Stimulated activated CD4-positive, alpha-beta T cell treated with anti-CD3 and anti-CD28 coated beads, Interleukin-4, amount 100 ng/mL, for 1 hour (primary cell): ENCODE measurements around the gene PBX2.
"Not testable (repeated sequence)": the region's sequence is repeated elsewhere in the genome, so short reads cannot be mapped to it uniquely, and the experiment has no call there.

Experiments
- DNase-seq: peaks from one replicate; pipeline ENCODE4 v3.0.0-alpha.2; 2020

The PBX2 gene

DNA sequence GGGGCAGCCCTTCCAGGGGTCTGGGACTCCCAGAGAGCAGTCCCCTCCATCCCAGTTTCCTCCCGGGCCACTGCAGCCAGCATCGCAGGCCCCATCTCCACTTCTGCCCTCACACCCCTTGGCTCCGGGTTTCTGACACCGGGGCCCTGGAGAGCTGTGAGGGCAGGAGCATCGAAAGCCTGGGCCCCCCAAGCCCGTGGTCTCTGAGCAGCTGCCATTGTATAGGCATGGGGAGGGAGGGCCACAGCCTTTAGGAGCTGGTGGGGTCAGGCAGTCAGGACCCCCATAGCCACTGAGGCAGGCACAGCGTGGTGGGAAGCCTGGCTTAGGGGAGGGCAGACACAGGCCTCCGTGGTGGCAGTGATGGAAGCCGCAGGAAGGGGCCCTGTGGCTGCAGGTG, 12.2 kb upstream of the PBX2 start:
- DNase-seq, result no peak

GRCh38 chr6:32200711-32201475, 10.9 kb upstream of the PBX2 start:
- no peak for DNase-seq

GRCh38 chr6:32198866-32199265, 8.9 kb upstream of the PBX2 start:
- no peak for DNase-seq

DNA sequence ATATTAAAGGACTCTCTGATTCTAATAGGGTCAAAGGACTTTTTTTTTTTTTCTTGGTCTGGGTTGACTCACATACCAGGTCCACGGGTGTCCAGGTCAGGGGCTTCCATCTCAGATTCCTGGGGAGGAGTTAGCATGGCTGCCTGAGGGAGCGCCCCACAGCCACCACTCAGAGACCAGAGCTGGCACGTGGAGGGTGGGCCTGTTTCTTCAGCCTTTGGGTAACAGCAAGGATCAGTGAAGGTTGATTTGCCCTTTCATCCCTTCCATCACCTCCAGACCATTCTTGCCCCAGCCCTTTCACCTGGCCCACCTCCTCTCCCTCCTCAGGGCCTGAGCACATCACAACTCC, 8.3 kb upstream of the PBX2 start:
- DNase-seq, result no peak

DNA sequence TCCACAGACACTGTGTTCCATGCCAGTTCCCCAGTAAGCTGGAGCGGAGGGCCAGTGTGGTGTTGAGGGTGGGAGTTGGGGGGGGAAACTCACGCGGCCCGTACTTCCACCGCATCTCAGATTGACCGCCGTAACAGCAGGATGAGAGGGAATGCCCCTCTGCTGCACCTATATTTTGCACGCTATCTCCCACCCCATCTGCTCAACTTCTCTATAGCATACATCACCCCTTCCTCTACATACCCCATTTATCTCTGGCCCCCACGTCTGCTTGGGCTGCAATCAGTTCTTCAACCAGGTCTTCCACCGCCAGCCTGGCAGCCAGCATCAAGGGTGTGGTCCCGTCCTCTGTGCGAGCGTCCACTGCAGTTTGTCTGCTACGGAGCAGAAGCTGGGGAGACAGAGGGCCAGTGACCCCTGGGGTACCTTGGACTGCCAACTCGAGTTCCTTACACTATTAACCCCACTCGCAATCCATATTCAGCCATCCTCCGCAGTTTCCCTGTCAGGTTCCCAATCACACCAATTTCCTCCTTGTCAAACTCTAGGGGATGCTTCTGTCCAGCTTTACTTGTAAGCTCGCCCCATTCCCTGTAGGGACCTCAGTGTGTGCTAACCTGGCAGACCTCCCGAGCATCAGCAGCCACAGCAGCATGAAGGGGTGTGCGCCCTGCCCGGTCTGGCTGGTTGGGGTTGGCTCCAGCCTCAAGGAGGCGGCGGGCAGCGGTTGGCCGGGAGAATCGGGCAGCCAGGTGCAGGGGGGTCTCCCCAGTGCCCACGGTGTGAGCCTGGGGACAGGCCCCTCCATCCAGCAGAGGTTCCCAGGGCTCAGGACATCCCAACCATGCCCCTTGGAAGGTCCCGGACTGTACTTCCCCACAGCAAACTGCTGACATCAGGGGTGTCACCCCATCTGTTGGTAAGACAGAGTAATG, 6.9 kb upstream of the PBX2 start:
- no peak for DNase-seq

DNA sequence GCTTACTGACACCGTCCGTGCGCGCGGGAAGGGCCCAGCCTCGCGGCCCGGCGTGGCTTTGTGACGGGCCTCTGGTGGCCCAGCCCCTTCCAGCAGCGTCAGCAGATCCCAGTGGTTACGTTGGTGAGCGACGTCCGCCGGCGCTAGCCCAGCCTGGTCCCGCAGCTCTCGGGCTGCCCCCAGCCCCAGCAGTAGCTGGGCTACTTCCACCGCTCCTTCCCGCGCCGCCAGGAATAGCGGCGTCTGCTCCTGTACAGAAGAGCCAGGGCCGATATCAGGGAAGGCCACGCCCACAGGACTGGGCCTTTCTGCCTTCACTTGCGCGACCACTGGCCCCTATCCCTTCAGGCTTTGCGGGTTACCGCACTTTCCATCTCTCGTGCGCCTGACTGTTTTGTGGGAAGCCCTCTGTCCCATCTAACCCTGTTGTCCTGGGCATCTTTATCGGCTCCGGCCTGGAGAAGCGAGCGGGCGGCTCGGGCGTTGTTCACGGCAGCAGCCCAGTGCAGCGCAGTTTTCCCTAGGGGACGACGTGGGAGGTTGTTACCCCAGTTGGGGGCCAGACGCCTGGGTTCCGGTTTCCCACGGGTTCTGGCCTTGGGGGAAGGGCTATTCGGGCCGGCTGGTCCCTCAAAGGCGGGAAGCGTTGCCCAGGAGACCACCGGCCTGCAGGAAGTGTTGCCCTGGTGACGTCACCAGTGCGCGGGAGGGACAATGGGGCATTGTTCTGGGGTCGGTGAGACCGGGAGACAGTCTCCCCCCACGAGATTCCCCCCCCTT, 6.1 kb upstream of the PBX2 start:
- peak; percentile 62 for DNase-seq

DNA sequence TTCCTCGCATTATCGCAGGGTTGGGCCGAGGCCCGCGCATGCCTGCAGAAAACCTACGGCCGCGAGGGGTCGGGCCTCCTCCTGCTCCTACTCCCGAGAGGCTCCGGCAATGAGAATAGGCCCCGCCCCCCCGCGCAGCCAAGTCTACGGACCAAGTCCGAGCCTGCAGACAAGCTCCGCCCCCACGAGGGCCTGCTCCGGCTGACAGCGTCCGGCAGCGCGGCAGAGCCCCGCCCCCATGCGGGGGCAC, 5.6 kb upstream of the PBX2 start:
- DNase-seq, result peak; percentile 100

- no peak for DNase-seq
Observed at GRCh38 chr6:32194825-32195651, 5.0 kb upstream of the PBX2 start.

GRCh38 chr6:32194388-32194787, 4.4 kb upstream of the PBX2 start:
- no peak for DNase-seq

DNA sequence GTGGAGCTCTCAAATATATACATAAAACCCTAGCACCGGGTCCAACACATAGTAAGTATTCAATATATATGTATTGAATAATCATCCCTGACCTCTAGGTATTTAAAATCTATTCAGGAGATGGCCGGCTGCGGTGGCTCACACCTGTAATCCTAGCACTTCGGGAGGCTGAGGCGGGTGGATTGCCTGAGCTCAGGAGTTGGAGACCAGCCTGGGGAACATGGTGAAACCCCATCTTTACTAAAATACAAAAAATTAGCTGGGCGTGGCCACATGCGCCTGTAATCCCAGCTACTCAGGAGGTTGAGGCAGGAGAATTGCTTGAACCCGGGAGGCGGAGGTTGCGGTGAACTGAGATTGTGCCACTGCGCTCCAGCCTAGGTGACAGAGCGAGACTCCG, 3.1 kb upstream of the PBX2 start:
- not testable (repeated sequence) for DNase-seq

GRCh38 chr6:32192608-32193039, 2.6 kb upstream of the PBX2 start, which contains the start of gene GPSM3:
Gene GPSM3, minus strand, starts transcription at chr6:32192643. Its CDS starts 130 bp downstream, at chr6:32192513.
- peak; percentile 51 for DNase-seq

DNA sequence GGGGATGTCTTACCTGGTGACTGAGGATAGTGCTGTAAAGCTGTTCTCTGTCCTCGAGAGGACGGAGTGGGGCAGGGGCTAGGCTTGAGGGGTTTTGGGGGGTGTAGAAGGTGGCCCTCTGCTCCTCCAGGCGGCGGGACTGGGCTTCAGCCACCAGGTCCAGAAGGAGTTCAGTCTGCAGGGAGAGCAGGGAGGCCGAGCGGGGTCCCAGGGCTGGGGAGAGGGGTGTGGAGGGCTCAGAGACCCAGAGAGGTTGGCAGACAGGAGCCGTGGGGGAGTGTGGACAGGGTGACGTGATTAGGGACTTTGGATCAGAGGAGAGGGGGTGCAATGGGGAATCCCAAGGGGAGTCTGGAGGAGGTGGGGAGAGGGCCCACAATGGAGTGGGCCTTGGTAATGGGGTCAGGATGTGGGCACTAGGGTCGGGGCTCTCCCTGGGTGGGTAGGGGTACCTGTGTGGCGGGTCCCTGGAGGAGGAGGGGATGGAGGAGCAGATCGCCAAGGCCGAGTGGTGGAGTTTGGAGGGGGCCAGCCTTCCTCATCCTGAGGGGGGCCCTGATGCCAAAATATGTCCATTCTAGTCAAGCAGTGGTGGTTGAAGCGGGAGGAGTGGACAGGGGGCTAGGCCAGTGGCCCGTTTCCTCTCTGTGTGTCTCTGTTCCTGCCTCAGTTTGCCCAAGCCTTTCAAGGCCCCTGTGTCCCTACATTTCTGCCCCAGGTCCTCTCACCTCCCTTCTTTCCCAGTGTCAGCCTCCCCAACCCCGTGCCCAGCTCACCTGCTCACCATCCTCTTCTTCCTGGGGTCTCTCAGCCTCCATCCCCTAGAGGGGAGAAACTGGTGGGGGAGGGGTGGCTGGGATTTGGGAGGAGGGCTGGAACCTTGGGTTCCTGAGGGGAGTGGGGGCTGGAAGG, 1.9 kb upstream of the PBX2 start:
- DNase-seq, result no peak

- no peak for DNase-seq
Observed at GRCh38 chr6:32190911-32191677, 1.1 kb upstream of the PBX2 start.

GRCh38 chr6:32189742-32190053, 304 bp downstream of the PBX2 start:
- no peak for DNase-seq

DNA sequence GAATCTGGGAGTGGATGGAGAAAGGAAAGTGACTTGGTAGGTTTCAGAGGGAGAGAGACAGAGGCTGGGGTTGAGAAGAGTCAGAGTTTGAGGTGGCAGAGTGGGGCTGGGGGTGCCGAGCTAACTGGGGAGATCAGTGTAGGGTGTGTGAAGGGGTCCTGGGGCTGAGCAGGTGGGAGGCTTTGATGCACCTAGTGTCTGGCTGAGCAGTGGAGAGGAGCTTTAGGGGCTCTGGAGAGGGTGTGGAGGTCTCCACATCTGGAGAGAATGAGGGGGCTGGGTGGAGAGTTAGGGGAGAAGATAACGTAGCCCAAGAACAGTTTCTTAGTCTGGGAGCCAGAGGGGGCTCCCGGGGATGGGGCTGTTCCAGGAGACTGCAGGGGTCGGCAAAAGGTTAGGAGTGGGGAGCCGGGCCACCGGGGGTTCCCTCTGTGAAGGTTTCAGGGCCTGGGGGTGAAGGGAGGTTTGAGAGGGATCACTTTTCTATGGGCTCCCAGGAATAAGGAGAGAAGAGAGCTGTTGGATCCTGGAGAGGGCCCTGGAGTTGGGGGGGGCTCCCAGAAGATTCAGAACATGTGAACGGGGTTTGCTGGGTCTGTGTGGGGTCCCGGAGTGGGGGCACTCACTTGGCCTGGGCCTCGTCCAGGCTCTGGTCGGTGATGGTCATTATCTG, 797 bp downstream of the PBX2 start:
- no peak for DNase-seq

- DNase-seq, result no peak
Observed at GRCh38 chr6:32188381-32189068, 1.5 kb downstream of the PBX2 start.

GRCh38 chr6:32187725-32188380, 2.1 kb downstream of the PBX2 start:
- DNase-seq, result not testable (repeated sequence)

DNA sequence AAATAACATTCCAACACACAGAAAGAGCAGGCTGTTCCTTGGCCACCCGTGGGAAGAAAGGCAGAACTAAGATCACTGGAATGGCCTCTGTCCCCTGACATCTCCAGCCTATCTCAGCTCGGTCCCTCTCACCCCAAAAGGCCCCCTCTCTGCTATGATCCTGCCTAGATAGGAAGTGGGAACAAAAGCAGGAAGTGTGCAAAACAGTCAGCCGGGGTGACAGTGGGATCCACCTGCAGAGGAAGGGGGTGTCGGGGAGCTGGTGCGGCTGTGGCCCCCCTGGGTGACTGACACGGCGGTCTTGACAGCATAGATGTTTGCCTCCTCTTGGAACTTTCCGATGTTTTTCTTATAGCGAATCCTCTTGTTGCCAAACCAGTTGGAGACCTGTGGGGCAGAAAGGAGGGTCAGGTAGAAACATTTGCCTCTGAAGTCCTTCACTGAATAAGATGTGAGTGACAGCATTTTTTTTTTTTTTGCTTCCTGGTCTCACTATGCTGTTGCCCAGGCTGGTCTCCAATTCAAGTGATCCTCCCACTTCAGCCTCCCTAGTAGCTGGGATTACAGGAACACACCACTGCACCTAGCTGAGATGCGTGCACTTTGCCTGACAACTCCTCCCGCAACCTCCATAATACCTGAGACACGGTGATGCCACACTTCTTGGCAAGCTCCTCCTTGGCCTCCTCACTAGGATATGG, 2.8 kb downstream of the PBX2 start:
- DNase-seq, result no peak
